A673 (cell line): ENCODE results near the gene RPUSD4. TPM values are rescaled to one million over a fixed set of nuclear protein-coding genes. Genes with fewer than 3 reads are reported as not detected.

Experiments
- BruUV-seq: library from RNA; stranded (reverse); fragments of 400-500 nt; replicated peaks from 2 replicates; lab custom pipeline; 2021; lab: Mats Ljungman, UMichigan
- CTCF ChIA-PET: fragments of 300-600 bp; sonication (Branson Sonifier 250); formaldehyde crosslinking; loops from one replicate; lab custom pipeline; 2022; ENCODE audit warnings: antibody characterized with exemption; lab: Charles Lee
- POLR2A ChIA-PET: fragments of 300-600 bp; sonication (Branson Sonifier 250); formaldehyde crosslinking; loops from one replicate; lab custom pipeline; 2022; ENCODE audit warnings: antibody characterized with exemption; ENCODE audit not compliant: low non-redundant PET; lab: Charles Lee
- DNase-seq: peaks from one replicate; pipeline ENCODE4 v3.0.0-alpha.2; 2015; ENCODE audit warnings: low spot score
- H3K27ac ChIP-seq: fragments of 200-600 bp; sonication (generic); 2 replicates; pipeline ENCODE4 v1.5.1; 2016; ENCODE audit warnings: mixed run types, low read depth, mild to moderate bottlenecking, mixed read lengths, antibody characterized with exemption, low read length; ENCODE audit not compliant: poor library complexity, severe bottlenecking
- H3K27me3 ChIP-seq: fragments of 200-600 bp; sonication (generic); replicated peaks from 2 replicates; pipeline ENCODE4 v1.6.1; 2017; ENCODE audit warnings: mixed run types, low read depth, mild to moderate bottlenecking, mixed read lengths, antibody characterized with exemption, low read length; ENCODE audit not compliant: insufficient read depth, poor library complexity
- H3K36me3 ChIP-seq: fragments of 200-600 bp; sonication (generic); 2 replicates; pipeline ENCODE4 v1.6.1; 2016; ENCODE audit warnings: mixed run types, mild to moderate bottlenecking, mixed read lengths, antibody characterized with exemption, low read length; ENCODE audit not compliant: insufficient read depth, poor library complexity, severe bottlenecking
- H3K4me1 ChIP-seq: fragments of 200-600 bp; sonication (generic); 2 replicates; pipeline ENCODE4 v1.6.1; 2017; ENCODE audit warnings: mixed run types, mild to moderate bottlenecking, mixed read lengths, antibody characterized with exemption, low read length; ENCODE audit not compliant: insufficient read depth, poor library complexity, severe bottlenecking
- H3K4me3 ChIP-seq: fragments of 200-600 bp; sonication (generic); 2 replicates; pipeline ENCODE4 v1.5.1; 2016; ENCODE audit warnings: low read depth, mixed run types, mild to moderate bottlenecking, mixed read lengths, low read length; ENCODE audit not compliant: poor library complexity, severe bottlenecking
- H3K9me3 ChIP-seq: fragments of 200-600 bp; sonication (generic); 2 replicates; pipeline ENCODE4 v1.6.1; 2016; ENCODE audit warnings: mixed run types, low read depth, mild to moderate bottlenecking, mixed read lengths, antibody characterized with exemption, low read length; ENCODE audit not compliant: poor library complexity, severe bottlenecking
- EZH2 ChIP-seq: fragments of 200-600 bp; sonication (generic); IDR thresholded peaks from 2 replicates; pipeline ENCODE4 v1.6.1; 2017; ENCODE audit warnings: borderline replicate concordance, low read depth, mild to moderate bottlenecking, mixed read lengths, antibody characterized with exemption, low read length; ENCODE audit not compliant: poor library complexity, severe bottlenecking
- intact Hi-C: fragments of 100-400 bp; cut with micrococcal nuclease; formaldehyde crosslinking; loops from one replicate; pipeline ENCODE4 v1.10.0; 2022; ENCODE audit not compliant: unreplicated experiment
- total RNA-seq: library from RNA; stranded (reverse); gene quantifications from 2 replicates; pipeline ENCODE4 v1.2.3, GENCODE V29; 2021
- TF ChIP-seq, protein P1 (sequence below): fragments of 300-800, 200-600 bp; sonication (generic); conservative IDR thresholded peaks from 2 replicates; pipeline ENCODE4 v1.5.1; 2017; ENCODE audit warnings: low read depth, mild to moderate bottlenecking, antibody characterized with exemption, low read length, moderate library complexity, mixed read lengths

The RPUSD4 gene
- total RNA-seq, 1 experiment from 2014 or later: 53.9 TPM

DNA sequence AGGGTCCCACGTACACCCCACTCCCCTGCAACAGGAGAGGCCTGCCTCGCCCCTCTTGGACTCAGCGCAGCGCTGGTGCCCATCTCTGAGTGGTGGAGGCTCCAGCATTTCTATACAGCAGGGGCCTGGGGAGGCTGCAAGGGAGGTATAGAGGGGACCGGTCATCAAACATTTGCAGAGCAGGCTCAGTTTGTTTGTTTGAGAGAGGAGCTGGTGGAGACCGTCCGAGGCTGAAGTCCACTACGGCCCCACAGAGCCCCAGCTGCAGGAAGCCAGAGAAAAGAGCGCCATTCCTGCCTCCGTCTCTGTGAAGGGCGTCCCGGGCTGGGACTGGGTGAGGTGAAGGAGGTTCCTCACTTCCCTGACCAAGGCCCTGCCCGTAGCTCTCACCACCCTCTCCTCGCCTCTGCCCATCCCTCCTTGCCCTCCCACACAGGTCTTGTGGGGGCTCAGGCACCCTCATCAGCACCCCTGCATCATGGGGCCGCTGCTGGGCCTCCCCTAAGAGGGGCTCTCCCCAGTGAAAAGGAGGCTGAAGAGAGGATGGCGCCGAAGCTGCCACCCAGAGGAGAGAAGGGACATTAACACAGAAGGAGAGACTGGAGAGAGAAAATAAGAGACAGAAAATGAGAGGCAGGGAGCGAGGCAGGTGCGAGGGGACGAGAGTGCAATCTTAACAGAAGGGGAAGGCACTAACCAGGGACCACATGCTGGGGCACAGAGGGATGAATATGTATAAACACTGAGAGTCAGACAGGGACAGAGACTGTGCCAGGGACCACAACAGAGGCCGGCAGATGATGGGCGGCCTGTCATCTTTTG lies 24.5 kb downstream of the RPUSD4 start:
- CTCF ChIA-PET: interaction anchor here (0.8 kb wide), 1 partner anchor 252 kb away, joined by 3 read pairs; no protein-coding TSS in a partner anchor
- H3K36me3 ChIP-seq: no peaks in the 10 kb centered on the region
- TF ChIP-seq, protein P1, sequence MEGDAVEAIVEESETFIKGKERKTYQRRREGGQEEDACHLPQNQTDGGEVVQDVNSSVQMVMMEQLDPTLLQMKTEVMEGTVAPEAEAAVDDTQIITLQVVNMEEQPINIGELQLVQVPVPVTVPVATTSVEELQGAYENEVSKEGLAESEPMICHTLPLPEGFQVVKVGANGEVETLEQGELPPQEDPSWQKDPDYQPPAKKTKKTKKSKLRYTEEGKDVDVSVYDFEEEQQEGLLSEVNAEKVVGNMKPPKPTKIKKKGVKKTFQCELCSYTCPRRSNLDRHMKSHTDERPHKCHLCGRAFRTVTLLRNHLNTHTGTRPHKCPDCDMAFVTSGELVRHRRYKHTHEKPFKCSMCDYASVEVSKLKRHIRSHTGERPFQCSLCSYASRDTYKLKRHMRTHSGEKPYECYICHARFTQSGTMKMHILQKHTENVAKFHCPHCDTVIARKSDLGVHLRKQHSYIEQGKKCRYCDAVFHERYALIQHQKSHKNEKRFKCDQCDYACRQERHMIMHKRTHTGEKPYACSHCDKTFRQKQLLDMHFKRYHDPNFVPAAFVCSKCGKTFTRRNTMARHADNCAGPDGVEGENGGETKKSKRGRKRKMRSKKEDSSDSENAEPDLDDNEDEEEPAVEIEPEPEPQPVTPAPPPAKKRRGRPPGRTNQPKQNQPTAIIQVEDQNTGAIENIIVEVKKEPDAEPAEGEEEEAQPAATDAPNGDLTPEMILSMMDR: peak; percentile 49
- no peak for TF ChIP-seq EZH2
- no peaks in the 10 kb centered on the region for H3K9me3 ChIP-seq
- POLR2A ChIA-PET: no interaction called here
- intact Hi-C loops: no loop called here
- DNase-seq: peak; percentile 19
- no peaks in the 10 kb centered on the region for H3K27me3 ChIP-seq
- no peak overlapping the region for H3K27ac ChIP-seq
- H3K4me3 ChIP-seq: no peak overlapping the region
- BruUV-seq: no TSS peak
- no peaks in the 10 kb centered on the region for H3K4me1 ChIP-seq

DNA sequence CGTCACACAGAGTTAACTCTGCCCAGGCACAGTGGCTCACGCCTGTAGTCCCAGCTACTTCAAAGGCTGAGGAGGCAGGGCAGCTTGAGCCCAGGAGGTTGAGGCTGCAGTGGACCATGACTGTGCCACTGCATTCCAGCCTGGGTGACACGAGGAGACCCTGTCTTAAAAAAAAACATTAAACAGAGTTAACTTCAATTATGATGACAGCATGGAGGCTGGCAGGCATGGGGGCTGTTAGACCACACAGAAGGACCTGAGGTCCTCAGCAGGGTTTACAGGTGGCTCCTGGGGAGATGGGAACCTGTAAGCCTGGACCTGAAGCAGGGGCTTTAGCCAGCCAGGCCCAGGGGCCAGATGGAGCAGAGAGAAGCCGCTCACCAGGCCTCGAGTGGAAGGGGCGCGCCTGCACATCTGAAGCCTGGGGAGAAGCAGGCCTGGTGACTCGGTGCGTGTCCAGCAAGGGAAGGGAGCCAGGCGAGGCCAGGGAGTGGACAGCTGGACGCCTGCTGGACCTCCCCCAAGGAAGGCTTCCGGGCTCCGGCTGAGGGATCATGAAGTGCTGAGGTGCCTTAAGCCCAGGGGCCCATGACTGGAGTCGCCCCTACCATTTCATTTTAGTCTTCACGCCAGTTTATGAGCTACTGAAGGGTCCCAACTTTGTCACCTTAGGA lies 25.3 kb downstream of the RPUSD4 start:
- Histone ChIP-seq H3K36me3 (no peaks in the 10 kb centered on the region), H3K4me3 (no peak overlapping the region), H3K4me1 (no peaks in the 10 kb centered on the region), H3K9me3 (no peaks in the 10 kb centered on the region), H3K27me3 (no peaks in the 10 kb centered on the region), H3K27ac (no peak overlapping the region)
- CTCF ChIA-PET: interaction anchor here (0.8 kb wide), 1 partner anchor 251 kb away, joined by 3 read pairs; no protein-coding TSS in a partner anchor
- DNase-seq: no peak
- TF ChIP-seq, protein P1: no peak
- no peak for TF ChIP-seq EZH2
- intact Hi-C loops: no loop called here
- no TSS peak for BruUV-seq
- POLR2A ChIA-PET: no interaction called here

DNA sequence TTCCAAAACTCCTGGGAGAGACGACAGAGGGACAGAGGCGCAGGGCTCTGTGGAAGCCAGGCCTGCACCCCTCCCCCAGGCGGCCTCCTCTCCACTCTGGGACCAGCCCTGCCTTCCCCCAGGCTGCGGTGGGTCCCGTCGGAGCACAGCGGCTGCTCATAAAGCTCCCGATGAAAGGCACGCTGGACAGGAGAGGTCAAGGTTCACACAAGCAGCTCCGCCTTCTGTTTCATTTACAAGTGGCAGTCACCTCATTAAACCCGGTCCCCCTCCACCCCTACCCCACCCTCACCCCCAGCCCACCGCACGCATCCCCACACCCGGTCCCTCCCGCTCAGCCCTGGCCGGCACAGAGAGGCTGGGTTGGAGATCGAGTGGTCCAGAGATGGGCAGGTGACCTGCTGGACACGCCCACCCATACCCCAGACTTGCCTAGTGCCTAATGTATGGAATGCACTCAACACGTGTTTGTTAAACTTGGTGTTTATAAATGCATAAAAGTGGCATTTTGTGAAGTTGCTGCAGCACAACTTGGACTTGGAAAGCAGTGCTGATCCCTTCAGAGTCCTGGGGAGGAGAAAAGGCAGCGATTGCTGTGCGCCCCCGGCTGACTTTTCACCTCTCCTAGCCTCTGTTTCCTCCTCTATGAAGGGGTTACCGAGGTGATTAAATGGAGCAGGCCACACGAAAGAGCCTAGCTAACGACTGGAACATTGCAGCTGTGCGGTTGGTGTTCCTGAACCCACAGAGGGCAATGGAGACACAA lies 26.0 kb downstream of the RPUSD4 start:
- no peaks in the 10 kb centered on the region for H3K36me3 ChIP-seq
- no peaks in the 10 kb centered on the region for H3K9me3 ChIP-seq
- DNase-seq: no peak
- no TSS peak for BruUV-seq
- POLR2A ChIA-PET: no interaction called here
- no peaks in the 10 kb centered on the region for H3K4me1 ChIP-seq
- intact Hi-C loops: no loop called here
- no peak overlapping the region for H3K4me3 ChIP-seq
- no peaks in the 10 kb centered on the region for H3K27me3 ChIP-seq
- TF ChIP-seq EZH2: no peak
- H3K27ac ChIP-seq: no peak overlapping the region
- CTCF ChIA-PET: no interaction called here
